Skeletal muscle cell (primary cell): ENCODE results near the gene HOXC4.
"Not testable (repeated sequence)": the region's sequence is repeated elsewhere in the genome, so short reads cannot be mapped to it uniquely, and the experiment has no call there.

Experiments
- DNase-seq: peaks from one replicate; pipeline ENCODE4 v3.0.0-alpha.2; 2010; ENCODE audit warnings: low read depth
- H3K4me3 ChIP-seq: 2 replicates; pipeline ENCODE4 v1.5.1; 2011; ENCODE audit warnings: low read depth, mild to moderate bottlenecking, control low read depth, low read length, moderate library complexity

The HOXC4 gene

DNA sequence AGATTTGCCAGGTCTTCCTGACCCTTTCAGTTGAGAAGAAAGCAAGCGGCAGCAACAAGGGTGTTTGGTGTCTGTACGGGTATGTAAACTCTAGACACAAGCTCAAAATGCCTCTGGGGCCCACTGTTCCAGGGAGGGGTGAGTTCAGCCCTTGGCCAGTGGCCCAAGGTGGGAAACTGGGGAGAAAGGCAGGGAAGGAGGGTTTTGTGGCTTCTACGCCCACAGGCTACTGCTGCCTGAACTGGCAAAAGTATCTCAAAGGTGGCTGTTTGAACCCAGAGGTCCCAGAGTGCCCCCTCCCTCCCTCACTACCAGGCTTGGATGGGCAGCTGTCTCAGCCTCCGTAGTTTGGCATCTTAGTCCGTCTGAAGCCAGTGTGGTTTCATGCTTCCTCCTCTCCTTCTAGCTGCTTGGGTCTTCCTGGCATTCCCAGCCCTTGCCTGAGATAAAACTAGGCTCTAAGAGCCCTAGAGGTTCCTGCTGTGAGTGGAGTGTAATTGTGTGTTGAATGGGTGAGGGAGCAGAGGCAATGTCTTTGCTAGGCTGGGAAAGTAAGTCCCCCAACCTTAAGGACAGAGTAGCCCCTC, 15.3 kb upstream of the HOXC4 start:
- DNase-seq, result no peak
- no peak overlapping the region for H3K4me3 ChIP-seq

- no peak for DNase-seq
These were observed 14.7 kb upstream of the HOXC4 start for GRCh38 chr12:54038871-54039414.

GRCh38 chr12:54039417-54040147, 14.1 kb upstream of the HOXC4 start:
- DNase-seq, result no peak
- no peak overlapping the region for H3K4me3 ChIP-seq

More at GRCh38 chr12:54038871-54039414, 14.7 kb upstream of the HOXC4 start:
- no peak overlapping the region for H3K4me3 ChIP-seq

DNA sequence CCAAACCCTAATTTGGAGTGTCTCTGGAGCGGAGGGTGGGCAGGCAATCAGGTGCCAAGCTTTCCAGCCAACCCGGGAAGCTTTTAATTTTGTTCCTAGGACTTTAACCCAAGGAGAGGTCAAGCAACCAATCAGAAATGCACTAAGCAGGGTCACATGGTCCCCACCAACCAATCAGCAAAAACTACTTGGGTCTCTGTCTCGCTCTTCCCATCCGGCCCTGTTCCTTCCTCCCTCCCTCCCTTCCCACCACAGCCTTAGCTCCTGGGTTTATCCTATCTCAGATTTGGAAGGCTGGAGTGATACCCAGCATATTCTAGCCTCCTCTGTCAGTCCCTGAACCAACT, 13.5 kb upstream of the HOXC4 start:
- DNase-seq, result no peak
- no peak overlapping the region for H3K4me3 ChIP-seq

DNA sequence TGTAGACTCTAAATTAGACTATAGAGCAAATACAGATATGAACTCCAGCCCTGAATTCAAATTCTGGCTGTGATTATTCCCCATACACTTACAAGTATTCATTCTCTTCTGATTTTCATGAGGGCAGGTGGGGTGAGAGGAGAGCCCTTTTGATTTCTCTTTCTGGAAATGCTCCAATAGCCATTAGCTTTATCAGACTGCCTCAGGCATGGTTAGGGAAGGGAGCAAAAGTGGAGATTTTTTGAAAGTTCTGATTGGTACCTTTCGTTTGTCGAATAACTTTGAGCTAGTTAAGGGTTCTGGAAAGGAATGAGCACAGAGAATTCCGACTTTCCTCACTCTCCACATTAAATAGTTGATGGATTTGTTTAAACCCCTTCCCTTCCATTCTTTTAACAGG, 13.0 kb upstream of the HOXC4 start:
- no peak overlapping the region for H3K4me3 ChIP-seq
- no peak for DNase-seq

DNA sequence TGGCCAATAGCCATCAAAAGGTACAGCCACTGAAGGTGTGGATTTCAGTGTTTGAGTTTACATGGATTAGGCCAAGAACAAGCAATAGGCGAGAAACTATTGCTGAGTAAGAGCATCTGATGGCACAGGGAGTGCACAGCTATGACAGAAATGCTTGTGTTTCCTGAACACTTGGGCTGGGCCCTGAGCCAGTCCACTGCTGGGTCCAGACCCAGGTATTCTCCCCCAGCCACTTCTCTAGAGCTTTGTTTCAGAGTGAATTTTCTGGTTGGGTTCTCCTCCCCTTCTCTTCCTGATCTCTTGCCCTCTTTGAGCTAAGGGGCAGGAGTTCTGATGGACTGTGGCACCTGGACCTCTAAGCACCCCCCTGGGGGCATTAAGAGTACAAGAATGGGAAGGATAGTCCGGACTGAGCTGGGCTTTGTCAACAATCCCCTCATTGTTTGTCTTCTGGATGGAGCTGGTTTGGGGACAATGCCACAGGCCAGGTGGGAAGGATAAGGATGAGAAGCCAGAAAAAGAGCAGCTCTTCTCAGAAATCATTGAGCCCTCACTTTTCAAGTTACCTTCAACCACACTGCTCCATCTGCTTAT, 12.4 kb upstream of the HOXC4 start:
- no peak for DNase-seq
- no peak overlapping the region for H3K4me3 ChIP-seq

GRCh38 chr12:54042033-54042432, 11.6 kb upstream of the HOXC4 start:
- not testable (repeated sequence) for H3K4me3 ChIP-seq, DNase-seq

DNA sequence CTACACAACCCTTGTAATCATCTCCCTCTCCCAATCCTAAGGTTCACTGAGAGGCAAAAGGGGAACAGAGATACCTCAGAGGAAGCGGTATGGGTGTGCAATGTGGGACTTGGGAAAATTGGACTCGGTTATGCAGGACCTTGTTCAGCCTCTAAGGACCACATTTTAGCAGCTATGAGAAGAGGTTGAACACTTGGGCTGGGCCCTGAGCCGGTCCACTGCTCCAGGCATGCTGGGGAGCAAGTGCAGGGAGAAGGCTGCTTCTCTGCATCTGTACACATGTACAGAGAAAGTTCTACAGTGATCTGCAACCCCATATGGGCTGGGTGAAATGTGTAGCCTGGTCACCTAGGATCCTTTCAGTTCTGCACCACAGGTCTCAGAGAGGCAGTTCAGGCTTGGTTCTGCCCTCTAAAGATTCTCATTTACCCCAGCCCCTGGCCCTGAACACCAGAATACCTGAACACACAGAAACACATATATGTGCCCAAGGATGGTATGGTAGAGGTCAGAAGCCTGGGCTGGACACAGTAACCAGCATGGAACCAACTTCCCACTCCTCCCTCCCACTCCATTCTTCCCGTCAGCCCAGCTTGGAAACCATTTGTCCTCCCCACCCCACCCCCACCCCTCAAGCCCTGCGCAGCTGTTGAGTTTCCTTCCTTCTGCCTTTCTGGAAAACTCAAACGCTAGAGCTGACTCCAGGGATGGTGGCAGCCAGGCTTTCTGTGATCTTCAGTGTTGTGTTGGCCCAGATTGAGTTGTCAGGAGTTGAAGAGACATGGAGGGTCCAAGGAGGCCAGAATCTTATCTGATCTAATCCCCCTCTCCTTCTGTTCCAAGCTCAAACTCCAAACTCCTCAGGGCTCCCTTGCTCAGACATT, 10.4 kb upstream of the HOXC4 start:
- no peak overlapping the region for H3K4me3 ChIP-seq

DNA sequence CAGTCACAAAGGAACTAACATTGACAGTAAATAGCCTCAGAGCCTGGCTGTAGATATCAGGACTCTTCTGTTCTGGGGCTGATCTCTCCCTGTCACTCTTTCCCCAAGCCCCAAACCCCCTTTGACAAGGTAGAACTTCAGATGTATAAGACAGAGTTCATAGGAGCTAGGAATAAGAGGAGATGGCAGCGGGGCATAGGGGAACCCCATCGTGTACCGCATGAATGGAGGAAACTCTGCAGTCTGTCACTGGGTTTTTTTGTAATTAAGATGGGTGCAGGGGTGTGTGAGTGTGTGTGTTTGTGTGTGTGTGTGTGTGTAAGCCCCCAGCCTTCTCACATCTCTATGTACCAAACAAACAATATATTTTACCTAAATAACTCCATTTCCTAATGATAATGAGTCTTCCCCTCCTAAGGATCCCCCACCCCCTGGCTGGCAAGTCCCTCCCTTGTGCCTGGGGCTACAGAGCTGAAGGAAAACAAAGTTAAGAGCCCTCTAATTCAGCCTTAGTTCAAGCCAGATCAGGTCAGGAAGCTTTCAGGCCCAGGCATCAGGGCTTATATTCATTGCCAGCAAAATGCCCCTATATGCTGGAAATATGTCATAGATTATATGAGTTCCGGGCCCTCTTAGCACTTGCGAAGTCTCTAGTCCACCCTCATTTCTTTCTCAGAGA, 9.1 kb upstream of the HOXC4 start:
- no peak for DNase-seq
- H3K4me3 ChIP-seq, result no peak overlapping the region

More for the DNA sequence above, 10.4 kb upstream of the HOXC4 start:
- no peak for DNase-seq

DNA sequence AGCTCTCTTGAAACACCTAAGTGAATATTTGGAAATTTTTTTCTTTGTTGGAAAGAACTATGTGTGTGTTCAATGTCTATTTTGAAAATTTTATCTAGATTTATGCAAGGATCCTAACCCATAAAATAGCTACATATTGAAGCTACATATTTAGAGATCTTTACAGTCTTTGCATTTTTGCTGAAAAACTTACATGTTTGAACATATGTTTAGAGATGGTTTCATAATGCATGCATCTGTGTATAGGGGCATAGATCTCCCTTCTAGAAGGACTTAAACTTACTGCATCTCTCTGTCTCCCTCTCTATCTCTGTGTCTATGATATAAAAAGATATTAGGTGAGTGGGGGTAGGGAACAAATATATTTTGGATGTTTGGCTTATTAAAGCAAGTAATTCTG, 8.2 kb upstream of the HOXC4 start:
- DNase-seq, result no peak
- H3K4me3 ChIP-seq, result no peak overlapping the region

DNA sequence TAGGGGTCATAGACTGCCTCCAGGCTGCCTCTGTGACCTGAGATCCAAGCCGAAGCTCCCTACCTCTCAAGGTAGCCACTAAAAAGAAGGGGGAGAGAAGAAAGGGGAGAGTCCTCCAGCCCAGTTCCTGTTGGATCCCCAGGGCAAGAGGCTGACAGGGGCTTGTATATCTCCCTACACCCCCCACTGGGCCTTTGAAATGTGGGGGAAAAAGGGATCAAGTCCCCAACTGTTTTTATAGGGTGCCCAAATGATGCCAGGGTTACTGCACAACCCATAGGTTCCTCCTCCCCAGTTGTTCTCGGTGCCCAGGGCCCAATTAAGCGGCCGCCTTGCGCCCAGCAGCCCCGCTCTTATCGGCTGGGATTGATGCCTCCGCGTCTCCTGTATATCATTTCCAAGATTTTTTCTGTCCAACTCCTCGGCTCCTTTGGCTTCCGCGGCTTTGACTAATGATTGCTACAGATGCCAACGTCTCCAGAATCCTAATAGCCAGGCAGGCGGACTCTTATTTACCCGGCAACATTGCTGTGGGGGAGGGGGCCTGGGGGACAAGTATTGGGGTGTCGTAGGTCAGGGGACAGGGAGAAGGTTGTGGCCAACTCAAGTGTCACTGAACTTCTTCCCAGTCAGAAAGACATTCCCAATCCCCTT, 7.6 kb upstream of the HOXC4 start:
- H3K4me3 ChIP-seq, result no peak overlapping the region
- DNase-seq, result no peak

GRCh38 chr12:54046809-54047159, 6.9 kb upstream of the HOXC4 start:
- no peak overlapping the region for H3K4me3 ChIP-seq

DNA sequence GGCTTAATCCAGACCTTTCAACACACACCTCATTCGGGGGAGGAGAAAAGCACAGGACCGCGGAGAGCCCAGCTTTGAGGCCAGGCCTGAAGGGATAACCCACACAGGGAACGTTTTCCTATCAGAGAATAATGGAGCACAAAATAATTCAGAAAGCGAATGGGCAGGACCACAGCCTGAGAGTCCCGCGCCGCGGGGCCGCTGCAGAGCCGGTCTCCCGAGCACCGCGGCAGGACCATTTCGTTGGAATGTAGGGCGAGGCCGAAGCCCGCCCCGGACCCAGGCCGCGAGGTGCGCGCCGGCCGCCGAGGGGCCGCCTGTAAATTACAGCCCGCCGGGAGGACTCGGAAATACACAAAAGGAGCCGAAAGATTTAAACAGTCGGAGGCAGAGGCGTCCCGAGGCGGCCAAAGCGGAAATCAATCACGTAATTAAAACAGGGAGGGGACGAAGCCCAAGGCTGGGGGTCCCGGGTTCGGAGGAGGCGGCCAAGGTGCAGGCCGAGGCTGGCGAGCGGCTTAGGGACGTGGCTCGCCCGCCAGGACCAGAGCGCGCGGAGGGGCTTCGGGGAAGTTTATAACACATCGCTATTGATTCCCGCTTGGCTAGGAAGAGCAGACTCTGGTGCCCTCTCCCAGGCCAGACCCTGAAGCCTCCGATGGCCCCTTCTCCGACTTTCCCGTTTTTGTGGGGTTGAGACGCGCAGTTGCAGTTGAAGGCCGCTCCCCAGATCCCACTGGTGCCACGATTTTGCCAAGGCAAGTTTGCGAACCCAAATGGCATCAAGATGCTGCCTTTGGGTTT, 6.3 kb upstream of the HOXC4 start:
- no peak overlapping the region for H3K4me3 ChIP-seq
- DNase-seq, result no peak

More at GRCh38 chr12:54046809-54047159, 6.9 kb upstream of the HOXC4 start:
- DNase-seq, result no peak

GRCh38 chr12:54047964-54048303, 5.7 kb upstream of the HOXC4 start:
- DNase-seq, result no peak
- no peak overlapping the region for H3K4me3 ChIP-seq

- no peak overlapping the region for H3K4me3 ChIP-seq
- no peak for DNase-seq
These were observed 5.1 kb upstream of the HOXC4 start for GRCh38 chr12:54048406-54049093.

DNA sequence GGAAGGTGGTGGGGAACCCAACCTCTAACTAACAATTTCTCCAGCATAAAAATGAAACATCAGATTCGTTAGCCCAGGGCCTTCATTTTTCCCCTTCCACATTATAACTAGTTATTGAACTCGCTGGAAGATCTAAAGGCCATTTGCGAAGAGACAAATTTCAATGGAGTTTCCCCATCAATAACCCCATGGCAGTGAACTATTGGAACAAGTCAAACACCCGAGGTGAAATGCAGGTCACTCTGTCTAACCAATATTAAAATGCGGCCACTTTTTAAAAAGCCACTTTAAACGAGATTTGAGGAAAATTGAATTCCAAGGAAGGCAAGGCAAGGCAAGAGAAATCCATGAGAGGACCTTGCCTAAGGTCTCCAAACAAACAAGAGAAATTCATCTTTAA, 4.5 kb upstream of the HOXC4 start:
- H3K4me3 ChIP-seq, result no peak overlapping the region
- no peak for DNase-seq

GRCh38 chr12:54050482-54050810, 3.2 kb upstream of the HOXC4 start:
- no peak for DNase-seq
- H3K4me3 ChIP-seq, result no peak overlapping the region
